Measurements from ENCODE around the gene OSBPL5. TPM values are rescaled to one million over a fixed set of nuclear protein-coding genes. Genes with fewer than 3 reads are reported as not detected.
A peak's percentile ranks its signal among the peaks of the same experiment; 100 is the strongest.

The OSBPL5 gene
- total and polyA plus RNA-seq, 11 donors = 10.1 to 27.7 (median 16.4) TPM

DNA sequence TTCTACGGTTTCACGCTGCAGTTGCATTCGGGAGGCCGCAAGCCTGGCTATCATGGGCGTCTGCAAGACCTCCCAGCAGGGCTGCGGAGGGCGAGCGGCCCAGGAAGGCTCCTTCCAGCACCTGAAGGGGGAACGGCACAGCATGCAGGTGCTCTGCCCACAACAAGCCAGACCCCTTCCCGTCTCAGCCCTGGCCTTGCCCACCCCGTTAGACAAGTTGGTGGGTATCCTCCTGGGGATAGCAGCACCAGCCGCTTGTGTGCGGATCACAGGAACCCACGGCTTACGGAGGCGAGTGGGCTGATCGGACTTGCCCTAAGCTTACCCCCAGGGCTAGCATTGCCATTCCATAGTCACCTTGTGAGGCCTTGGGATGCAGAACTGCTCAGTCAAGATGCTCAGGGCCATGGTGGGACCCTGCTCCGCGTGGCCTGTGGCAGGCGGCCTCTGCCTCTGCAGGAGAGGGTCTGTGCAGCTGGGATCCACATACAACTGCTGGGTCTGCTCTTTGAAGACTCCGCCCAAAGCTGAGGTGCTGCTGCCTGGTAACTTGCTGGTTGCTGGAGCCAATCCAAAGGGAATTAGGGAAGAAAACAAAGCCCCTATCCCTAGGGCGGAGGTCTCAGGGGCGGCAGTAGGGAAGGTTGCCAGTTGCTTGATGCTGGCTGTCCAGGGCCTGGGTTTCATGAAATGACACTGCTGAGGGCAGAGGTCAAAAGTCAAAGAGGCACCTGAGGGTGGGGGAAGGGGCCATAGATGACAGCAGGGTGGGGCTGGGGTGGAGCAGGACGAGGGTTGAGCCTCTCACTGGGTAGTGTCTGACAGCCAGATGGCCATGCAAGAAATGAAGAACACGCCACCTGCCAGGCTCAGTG, 1.4 kb upstream of the OSBPL5 start:
- Histone ChIP-seq H3K4me1 (peaks cover 0 to 60% (median 48%) of the 10 kb centered on the region in 12 donors), H3K9me3 (no peaks in the 10 kb centered on the region), H3K36me3 (no peaks in the 10 kb centered on the region), H3K27me3 (no peaks in the 10 kb centered on the region), H3K27ac (no peak overlapping the region), H3K4me3 (no peak overlapping the region)
- intact Hi-C loops (cut with DNase I) = loop anchor here in 3 of 10 donors (5.0 to 10.0 kb wide), 2 partner anchors 54 to 112 kb away; partner anchors contain the start of gene CARS1 (in 2 of the 3)
- TF ChIP-seq, protein P1, sequence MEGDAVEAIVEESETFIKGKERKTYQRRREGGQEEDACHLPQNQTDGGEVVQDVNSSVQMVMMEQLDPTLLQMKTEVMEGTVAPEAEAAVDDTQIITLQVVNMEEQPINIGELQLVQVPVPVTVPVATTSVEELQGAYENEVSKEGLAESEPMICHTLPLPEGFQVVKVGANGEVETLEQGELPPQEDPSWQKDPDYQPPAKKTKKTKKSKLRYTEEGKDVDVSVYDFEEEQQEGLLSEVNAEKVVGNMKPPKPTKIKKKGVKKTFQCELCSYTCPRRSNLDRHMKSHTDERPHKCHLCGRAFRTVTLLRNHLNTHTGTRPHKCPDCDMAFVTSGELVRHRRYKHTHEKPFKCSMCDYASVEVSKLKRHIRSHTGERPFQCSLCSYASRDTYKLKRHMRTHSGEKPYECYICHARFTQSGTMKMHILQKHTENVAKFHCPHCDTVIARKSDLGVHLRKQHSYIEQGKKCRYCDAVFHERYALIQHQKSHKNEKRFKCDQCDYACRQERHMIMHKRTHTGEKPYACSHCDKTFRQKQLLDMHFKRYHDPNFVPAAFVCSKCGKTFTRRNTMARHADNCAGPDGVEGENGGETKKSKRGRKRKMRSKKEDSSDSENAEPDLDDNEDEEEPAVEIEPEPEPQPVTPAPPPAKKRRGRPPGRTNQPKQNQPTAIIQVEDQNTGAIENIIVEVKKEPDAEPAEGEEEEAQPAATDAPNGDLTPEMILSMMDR (IDR thresholded peaks at IDR 0.05) = no peak
- no peak for TF ChIP-seq POLR2A (IDR thresholded peaks at IDR 0.05)
- ATAC-seq (no peak), DNase-seq (peak in 1 of 5 donors; percentile 26)
- WGBS, 4 donors = 92 to 96% (median 92%) methylated on average over 19 to 25 of the region's 25 CpGs

GRCh38 chr11:3165916-3166267, 782 bp upstream of the OSBPL5 start:
- H3K4me3 ChIP-seq = peak overlapping the region in 4 of 12 donors; percentile 78 to 94 (median 90)
- WGBS, 4 donors = 82 to 89% (median 84%) methylated on average over 2 to 5 of the region's 5 CpGs
- DNase-seq (peak in 2 of 5 donors; percentile 20 to 43), ATAC-seq (no peak)
- H3K27me3 ChIP-seq = no peaks in the 10 kb centered on the region
- H3K4me1 ChIP-seq = peaks cover 6 to 67% (median 54%) of the 10 kb centered on the region in 12 donors
- no peak for TF ChIP-seq POLR2A (IDR thresholded peaks at IDR 0.05)
- TF ChIP-seq, protein P1 (IDR thresholded peaks at IDR 0.05) = no peak
- intact Hi-C loops (cut with DNase I) = loop anchor here in 3 of 10 donors (5.0 to 10.0 kb wide), 2 partner anchors 54 to 111 kb away; partner anchors contain the start of gene CARS1 (in 2 of the 3)
- H3K36me3 ChIP-seq = no peaks in the 10 kb centered on the region
- H3K9me3 ChIP-seq = no peaks in the 10 kb centered on the region
- peak overlapping the region in 2 of 12 donors; percentile 85 to 92 for H3K27ac ChIP-seq

GRCh38 chr11:3164552-3165151, 458 bp downstream of the OSBPL5 start:
- Histone ChIP-seq H3K9me3 (no peaks in the 10 kb centered on the region), H3K4me3 (peak overlapping the region; percentile 66 to 98 (median 84)), H3K4me1 (peaks cover 7 to 69% (median 56%) of the 10 kb centered on the region in 12 donors), H3K36me3 (no peaks in the 10 kb centered on the region), H3K27me3 (no peaks in the 10 kb centered on the region), H3K27ac (peak overlapping the region; percentile 69 to 92 (median 85))
- no peak for TF ChIP-seq POLR2A (IDR thresholded peaks at IDR 0.05)
- TF ChIP-seq, protein P1 (IDR thresholded peaks at IDR 0.05) = no peak
- intact Hi-C loops (cut with DNase I) = loop anchor here in 5 of 10 donors (5.0 to 10.0 kb wide), 4 partner anchors 37 to 110 kb away; partner anchors contain the start of gene CARS1 (in 2 of the 5)
- ATAC-seq (peak in 2 of 4 donors; percentile 2), DNase-seq (peak in 4 of 5 donors; percentile 26 to 71 (median 38))
- 0 to 1% (median 0%) methylated on average over 6 to 46 of the region's 46 CpGs for WGBS, 4 donors

All from heart left ventricle (tissue), 16 donors.